GM21526 (cell line): Measurements from ENCODE around the gene TRRAP.

Experiments used
- ATAC-seq: cut with Tn5 transposase; IDR thresholded peaks from one replicate; pipeline ENCODE4 v1.9.1; 2021; ENCODE audit warnings: moderate library complexity; ENCODE audit not compliant: unreplicated experiment, low FRiP score

TRRAP gene

GRCh38 chr7:99001482-99002147 is 123.3 kb downstream of the TRRAP start:
- ATAC-seq = no peak

- ATAC-seq = no peak
These were observed 124.0 kb downstream of the TRRAP start for GRCh38 chr7:99002148-99002826.

- ATAC-seq = no peak
These were observed 124.5 kb downstream of the TRRAP start for GRCh38 chr7:99002827-99003212.

- ATAC-seq = no peak
These were observed 125.1 kb downstream of the TRRAP start for GRCh38 chr7:99003419-99003818.

- ATAC-seq = no peak
These were observed 125.9 kb downstream of the TRRAP start for GRCh38 chr7:99004216-99004615.

GRCh38 chr7:99004781-99005500 is 126.6 kb downstream of the TRRAP start:
- no peak for ATAC-seq

- ATAC-seq = no peak
These were observed 127.4 kb downstream of the TRRAP start for GRCh38 chr7:99005776-99006175.

GRCh38 chr7:99006739-99007424 is 128.6 kb downstream of the TRRAP start:
- no peak for ATAC-seq

GRCh38 chr7:99008181-99008631 is 129.9 kb downstream of the TRRAP start:
- ATAC-seq = no peak

GRCh38 chr7:99008921-99009530 is 130.7 kb downstream of the TRRAP start:
- ATAC-seq = no peak

- ATAC-seq = no peak
These were observed 131.9 kb downstream of the TRRAP start for GRCh38 chr7:99010281-99010680.

- ATAC-seq = no peak
These were observed 133.0 kb downstream of the TRRAP start for GRCh38 chr7:99011341-99011705.

GRCh38 chr7:99011706-99012404 is 133.5 kb downstream of the TRRAP start:
- no peak for ATAC-seq

- no peak for ATAC-seq
These were observed 134.4 kb downstream of the TRRAP start for GRCh38 chr7:99012722-99013121.

GRCh38 chr7:99013266-99014112 is 135.2 kb downstream of the TRRAP start:
- no peak for ATAC-seq

GRCh38 chr7:99014113-99014985 is 136.0 kb downstream of the TRRAP start:
- ATAC-seq = no peak

GRCh38 chr7:99016196-99016595 is 137.9 kb downstream of the TRRAP start:
- ATAC-seq = no peak
